CD4-positive, alpha-beta T cell treated with Interferon alpha-2 for 1 hour (primary cell): ENCODE results near the gene TBC1D13.
"Not testable (repeated sequence)": the region's sequence is repeated elsewhere in the genome, so short reads cannot be mapped to it uniquely, and the experiment has no call there.

Source experiments
- DNase-seq, 2 donors: peaks; one replicate each; pipeline ENCODE4 v3.0.0-alpha.2; 2020 to 2022

The TBC1D13 gene

DNA sequence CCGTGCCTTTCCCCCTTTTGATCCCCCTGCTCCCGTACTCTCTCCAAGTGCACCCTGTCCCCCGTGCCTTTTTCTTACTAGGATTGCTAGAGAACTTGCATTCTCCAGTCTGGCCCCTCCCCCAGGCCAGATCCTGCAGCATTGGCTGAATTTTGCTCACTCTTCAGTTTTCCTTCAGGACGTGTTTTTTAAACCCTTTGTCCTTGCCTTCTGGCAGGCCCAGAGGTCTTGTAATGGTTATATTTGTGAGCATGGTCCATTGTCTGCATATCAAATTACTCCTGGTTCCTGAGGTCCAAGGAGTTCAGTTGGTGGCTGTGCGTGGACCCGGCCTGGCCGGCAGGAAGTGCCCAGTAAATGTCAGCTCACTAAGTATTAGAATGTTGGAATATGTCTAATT lies 606 bp downstream of the TBC1D13 start:
- no peak for DNase-seq

DNA sequence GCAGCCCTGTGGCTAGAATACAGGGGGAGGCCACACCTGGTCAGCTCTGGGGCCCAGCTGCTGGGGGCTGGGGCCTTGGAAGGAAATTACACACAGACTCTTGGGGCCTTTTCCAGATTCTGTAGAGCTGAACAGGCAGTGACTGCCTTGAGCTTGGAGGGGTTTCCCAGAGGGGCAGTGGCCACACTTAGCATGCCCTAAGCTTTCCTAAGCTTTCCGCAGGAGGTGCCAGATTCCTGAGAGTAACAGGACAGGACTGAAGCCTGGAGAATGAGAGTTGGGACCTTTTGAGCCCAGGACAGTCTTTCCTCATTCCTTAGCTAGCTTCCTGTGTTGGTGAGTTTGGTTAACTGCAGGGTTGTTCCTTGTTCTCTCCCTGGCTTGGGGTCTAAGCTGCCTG lies 1.4 kb downstream of the TBC1D13 start:
- DNase-seq = no peak

DNA sequence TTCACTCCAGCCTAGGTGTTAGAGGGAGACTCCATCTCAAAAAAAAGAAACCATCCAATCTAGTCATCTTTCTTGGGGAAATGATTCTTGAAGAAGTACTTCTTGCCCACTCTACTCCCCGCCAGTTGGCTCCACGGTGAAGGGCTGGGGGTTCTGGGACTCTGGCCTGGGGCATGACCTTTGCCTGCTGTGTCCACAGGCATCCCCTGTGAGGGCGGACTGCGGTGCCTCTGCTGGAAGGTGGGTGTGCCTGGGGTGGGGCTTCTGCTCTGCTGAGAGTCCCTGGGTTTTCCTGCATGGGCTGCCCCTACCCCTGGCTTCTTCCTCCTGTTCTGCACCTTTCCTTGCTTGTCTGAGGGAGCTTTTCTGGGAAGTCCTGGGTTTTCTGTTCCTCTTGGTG lies 3.5 kb downstream of the TBC1D13 start:
- DNase-seq = no peak

DNA sequence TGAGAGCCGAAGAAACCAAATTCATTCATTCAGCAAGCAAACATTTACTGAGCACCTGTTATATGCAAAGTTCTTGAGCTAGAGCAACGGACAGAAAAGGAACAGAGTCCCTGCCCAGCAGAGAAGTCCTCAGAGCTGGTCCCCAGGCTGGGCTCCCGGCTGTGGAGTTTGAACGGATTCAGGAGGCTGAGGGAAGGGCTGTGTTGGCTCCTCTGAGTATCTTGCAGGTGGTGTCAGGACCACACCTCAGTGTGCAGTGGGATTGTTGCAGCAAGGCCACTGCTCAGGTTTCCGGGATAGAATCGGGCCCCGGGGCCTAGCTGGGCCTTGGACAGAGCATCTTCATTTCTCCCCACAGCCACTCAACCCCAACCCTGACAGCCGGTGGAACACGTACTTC lies 5.1 kb downstream of the TBC1D13 start:
- DNase-seq = no peak

DNA sequence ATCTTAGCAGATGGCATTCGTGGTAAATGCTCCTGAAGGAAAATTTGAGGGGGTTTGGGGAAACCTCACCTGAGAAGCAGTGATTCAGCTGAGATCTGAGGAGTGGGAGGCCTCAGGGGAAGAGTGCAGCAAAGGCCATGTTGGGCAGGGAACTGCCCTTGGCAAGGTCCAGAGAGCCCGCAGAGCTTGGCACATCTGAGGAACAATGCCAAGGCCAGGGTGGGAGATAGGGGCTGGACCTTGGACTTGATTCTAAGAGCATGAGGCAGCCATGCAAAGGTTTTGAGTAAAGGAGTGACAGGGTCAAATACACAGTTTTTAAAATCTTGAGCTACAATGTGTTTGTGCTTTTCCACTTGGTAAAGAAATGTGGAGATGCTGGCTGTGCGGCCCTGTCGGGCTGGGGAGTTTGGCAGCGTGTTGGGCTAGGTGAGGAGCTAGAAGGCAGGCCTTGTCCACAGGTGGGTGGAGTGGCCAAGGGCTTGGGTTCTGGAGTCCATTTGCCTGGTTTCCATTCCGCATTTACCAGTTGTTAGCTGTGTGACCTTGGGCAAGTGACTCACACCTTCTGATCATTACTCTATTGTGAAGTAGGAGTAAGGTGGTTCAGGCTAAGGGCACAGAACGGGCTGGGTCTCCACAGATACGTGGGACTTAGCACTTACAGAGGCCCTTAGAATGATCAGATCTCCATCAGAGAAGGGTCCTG lies 6.1 kb downstream of the TBC1D13 start:
- no peak for DNase-seq

DNA sequence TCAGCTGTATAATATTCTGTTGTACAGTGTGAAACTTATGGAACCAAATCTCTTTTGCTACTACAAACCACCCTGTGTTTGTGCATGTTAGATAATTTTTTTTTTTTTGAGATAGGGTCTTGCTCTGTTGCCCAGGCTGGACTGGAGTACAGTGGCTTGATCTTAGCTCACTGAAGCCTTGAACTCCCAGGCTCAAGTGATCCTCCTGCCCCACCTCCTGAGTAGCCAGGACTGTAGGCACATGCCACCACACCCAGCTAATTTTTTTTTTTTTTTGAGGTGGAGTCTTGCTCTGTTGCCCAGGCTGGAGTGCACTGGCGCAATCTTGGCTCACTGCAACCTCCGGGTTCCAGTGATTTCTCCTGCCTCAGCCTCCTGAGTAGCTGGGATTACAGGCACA lies 7.9 kb downstream of the TBC1D13 start:
- not testable (repeated sequence) for DNase-seq

DNA sequence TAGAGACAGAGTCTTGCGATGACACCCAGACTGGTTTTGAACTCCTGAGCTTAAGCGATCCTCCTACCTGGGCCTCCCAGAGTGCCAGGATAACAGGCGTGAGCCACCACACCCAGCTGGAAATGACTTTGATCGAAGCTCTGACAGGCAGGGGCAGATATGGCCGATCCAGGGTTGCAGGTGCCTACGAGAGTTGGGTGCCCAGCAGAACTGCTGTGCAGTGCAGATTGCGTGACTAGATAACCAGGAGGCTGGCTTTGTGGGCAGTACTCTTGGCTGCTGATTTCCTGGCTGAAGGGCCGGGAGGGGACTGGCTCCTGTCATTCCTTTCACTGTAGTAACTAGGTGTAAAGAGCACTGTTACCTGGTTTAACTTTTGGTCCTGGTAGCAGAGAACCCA lies 11.8 kb downstream of the TBC1D13 start:
- DNase-seq = no peak

DNA sequence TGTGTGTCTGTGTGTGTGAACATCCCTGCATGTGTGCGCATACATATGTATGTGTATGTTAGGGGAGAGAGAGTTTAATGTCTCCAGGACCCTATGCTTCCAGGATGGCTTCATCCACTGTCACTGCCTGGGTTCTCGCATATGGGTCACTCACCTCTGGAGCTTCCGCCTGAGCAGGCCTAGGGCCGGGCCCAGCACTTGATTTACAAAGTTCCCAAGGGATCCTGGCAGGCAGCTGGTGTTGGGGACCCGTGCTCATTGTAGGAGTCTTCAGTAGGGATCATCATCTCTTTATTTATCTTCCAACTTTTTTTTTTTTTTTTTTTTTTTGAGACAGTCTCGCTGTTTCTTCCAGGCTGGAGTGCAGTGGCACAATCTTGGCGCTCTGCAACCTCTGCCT lies 13.0 kb downstream of the TBC1D13 start:
- DNase-seq = no peak

DNA sequence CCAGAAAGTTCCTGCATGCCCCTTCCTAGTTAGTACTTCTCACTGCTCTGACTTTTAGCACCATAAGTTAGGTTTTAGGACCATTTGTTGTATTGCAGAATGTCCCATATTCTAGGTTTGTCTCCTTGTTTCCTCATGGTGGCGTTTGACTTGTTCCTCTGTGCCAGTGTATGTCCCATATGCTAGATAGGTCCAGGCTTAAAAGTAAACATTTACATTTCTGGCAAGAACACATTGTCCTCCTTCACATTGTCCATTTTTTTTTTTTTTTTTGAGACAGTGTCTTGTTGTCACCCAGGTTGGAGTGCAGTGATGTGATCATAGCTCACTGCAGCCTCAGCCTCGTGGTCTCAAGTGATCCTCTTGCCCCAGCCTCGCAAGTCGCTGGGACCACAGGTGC lies 15.4 kb downstream of the TBC1D13 start:
- no peak for DNase-seq

DNA sequence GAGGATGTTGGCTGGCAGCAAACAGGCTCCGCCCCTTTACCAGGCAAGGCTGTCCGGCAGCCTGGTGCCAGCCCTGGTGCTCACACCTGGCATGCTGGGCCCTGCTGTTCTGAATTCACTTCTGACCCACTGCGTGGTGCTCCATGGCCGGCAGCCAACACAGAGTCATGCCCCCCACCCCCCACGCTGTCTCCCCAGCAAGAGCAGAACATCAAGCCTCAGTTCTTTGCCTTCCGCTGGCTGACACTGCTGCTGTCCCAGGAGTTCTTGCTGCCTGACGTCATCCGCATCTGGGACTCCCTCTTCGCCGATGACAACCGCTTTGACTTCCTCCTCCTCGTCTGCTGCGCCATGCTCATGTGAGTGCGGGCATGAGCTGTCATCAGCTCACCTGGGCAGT lies 18.6 kb downstream of the TBC1D13 start:
- DNase-seq = no peak

DNA sequence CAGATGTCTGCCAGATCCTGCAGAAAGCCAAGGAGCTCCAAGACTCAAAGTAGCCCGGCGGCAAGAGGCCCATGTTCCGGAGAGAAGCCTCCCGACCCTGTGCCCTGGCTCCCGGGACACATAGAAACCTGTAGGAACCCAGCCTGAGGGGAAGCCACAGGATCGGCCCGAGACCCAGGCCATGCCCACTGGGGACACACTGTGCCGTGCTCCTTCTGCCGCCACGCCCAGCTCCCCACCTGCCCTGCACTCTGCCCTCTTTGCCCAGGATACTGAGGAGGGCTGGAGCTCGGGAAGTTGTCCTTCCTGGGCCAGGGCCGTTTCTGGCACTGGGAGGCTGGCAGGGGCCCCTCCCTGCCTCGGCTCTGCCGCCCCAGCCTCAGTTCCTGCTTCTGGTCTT lies 20.8 kb downstream of the TBC1D13 start:
- DNase-seq = no peak

DNA sequence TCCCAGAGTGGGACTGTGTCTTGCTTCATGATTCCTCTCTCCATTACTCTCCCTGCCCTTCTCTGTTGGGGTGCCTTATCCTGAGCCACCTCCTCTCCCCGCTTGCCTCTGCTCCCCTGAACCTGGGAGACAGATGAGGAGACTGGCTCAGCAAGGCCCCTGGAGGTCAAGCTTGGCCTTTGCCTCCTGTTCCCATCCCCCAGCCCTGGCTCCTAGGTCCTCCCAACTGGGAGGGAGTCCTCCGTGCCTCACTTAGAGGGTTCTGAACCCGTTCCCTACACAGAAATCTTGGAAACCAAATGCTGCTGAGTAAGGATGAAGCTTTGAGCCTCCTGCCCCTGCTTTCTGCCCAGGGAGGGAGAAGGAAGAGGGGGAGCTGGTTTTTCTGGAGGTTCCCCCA lies 21.5 kb downstream of the TBC1D13 start:
- DNase-seq = no peak

DNA sequence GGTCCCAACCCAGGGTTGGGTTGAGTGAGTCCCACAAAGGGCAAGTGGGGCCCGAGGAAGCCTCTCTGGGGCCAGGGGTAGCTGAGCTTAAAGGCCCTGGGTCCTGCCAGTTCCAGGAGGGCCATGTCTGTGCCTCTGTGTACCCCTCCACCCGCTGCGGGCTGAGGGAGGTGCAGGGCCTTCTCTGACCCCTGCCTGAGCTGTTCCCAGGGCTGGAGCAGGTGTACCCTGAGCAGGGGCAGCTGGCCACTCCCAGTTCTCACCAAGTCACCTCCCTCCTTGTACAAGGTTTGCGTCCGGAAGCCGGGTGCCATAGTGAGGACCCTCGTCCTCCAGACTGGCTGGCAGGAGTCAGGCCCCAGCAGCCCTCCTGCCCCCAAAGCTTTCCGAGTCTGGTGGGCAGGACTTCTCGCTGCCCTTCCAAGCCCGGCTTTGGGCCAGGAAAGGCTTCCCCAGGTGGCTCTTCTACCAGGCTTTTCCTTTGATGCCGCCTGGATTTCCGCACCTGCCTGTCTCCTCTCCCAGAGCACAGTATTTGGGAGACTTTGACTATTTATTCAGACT lies 22.1 kb downstream of the TBC1D13 start:
- DNase-seq = no peak

DNA sequence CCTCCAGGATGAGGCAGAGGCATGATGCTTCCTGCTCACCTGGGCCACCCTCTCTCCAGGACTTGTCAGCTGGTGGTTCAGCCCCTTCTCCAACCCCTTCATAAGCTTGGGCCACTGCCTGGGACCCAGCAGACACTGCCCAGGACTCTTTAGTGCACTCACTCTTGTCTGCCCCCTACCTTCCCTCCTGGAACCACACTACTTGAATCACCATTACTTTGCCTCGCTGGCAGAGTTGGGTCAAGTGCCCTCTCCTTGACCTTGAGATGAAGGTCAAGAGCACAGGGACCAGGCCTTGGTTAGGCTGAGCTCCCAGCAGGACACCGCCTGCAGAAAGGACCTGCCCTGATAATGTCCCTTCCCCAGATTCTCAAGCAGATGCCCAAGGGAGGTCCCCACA lies 22.8 kb downstream of the TBC1D13 start:
- no peak for DNase-seq

DNA sequence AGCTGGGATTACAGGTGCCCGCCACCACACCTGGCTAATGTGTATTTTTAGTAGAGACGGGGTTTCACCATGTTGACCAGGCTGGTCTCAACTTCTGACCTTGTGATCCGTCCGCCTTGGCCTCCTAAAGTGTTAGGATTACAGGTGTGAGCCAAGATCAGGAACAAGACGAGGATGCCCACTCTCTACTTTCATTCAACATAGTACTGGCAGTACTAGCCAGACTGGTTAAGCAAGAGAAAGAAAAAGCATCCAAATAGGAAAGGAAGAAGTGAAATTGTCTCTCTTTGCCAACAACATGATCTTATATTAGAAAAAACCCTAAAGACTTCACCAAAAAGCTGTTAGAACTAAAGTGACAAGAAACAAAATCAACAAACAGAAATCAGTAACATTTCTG lies 23.8 kb downstream of the TBC1D13 start:
- DNase-seq = no peak

DNA sequence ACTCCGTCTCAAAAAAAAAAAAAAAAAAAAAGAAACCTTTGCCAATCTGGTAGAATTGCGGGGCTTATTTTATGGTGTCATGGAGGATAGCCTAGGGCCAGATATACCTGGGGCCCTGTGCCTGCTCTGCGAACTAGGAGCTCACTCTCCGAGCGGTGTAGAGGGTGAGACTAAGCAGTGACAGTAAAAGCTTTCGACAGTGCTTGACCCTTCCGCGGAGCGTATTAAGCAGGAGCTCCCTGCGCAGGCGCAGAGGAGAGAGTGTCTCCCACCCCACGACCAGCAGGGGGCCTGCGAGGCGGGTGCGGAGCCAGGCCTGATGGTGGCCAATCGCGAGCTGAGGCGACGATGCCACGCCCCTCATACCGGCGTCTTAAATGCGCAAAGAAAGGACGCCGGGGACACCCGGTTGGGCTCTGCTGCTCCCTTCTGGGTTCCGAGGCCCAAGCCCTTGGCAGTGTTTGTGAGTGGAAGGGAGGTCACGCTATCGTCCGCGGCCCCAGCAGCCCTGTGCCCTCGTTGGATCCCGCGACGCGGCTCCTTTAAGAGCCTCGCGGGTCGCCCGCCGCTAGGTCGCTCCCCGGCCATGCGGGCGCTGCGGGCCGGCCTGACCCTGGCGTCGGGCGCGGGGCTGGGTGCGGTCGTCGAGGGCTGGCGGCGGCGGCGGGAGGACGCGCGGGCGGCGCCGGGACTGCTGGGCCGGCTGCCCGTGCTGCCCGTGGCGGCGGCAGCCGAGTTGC lies 31.2 kb downstream of the TBC1D13 start, which contains the start of gene ENDOG:
Gene ENDOG, plus strand, starts transcription at position 402 of the 740 bp plus-strand sequence. Its CDS starts 185 bp downstream, at position 587.
- DNase-seq = peak; percentile 97 to 98

DNA sequence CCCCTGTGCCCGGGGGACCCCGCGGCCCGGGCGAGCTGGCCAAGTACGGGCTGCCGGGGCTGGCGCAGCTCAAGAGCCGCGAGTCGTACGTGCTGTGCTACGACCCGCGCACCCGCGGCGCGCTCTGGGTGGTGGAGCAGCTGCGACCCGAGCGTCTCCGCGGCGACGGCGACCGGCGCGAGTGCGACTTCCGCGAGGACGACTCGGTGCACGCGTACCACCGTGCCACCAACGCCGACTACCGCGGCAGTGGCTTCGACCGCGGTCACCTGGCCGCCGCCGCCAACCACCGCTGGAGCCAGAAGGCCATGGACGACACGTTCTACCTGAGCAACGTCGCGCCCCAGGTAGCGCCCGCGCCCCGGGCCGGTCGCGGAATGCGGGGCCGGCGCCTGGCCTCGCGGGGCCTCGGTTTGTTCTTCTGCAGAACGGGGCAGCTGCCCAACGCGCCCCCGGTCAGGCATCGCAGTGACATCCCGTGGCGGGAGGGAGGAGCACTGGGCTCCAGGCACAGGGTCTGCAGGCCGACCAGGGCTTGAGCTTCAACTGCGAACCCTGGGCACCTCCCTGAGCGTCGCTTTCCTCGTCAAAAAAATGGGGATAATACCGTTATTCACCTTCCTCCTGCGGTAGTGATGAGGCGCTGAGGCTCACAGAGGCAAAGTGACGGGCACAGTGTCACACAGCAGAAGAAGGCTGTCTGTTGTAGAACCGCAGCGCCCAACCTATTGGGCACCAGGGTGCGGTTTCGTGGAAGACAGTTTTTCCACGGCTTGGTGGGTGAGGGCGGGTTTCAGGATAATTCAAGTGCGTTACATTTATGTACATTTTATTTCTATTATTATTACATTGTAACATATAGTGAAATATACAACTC lies 32.0 kb downstream of the TBC1D13 start:
- DNase-seq = peak; percentile 21 to 46

DNA sequence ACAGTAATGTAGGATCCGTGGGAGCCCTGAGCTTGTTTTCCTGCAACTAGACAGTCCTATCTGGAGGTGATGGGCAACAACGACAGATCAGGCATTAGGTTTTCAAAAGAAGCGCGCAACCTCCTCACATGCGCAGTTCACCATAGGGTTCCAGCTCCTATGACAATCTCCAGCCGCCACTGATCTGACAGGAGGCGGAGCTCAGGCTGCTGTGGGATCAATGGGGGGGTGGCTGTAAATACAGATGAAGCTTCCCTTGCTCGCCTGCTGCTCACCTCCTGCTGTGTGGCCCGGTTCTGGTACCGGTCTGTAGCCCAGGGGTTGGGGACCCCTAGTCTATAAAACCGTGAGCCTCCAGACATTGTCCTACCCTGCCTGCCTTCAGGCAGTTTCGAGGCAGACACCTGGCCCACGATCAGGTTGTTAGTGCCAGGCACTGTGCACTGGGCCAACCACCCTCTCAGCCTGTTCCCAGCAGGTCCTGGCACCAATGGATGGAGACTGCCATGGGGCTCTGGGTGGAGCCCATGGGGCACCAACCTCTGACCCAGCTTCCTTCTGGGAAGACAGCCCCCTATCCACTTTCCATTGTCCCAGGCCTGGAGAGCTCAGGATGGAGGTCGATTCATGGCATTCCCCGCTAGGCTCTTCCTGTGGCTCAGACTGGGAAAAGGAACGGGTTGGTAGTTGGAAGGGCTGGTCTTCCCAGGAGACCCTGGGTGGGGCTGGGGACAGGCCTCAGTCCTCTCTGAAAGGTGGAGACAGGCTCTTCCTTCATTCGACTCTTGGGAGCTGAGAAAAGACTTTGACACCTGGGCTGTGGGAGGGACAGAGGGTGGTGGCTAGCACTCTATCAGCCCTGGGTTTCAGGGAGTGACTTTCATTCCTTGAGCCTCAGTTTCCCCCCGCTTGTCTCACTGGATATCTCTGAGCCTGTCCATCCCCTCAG lies 32.9 kb downstream of the TBC1D13 start:
- DNase-seq = no peak

DNA sequence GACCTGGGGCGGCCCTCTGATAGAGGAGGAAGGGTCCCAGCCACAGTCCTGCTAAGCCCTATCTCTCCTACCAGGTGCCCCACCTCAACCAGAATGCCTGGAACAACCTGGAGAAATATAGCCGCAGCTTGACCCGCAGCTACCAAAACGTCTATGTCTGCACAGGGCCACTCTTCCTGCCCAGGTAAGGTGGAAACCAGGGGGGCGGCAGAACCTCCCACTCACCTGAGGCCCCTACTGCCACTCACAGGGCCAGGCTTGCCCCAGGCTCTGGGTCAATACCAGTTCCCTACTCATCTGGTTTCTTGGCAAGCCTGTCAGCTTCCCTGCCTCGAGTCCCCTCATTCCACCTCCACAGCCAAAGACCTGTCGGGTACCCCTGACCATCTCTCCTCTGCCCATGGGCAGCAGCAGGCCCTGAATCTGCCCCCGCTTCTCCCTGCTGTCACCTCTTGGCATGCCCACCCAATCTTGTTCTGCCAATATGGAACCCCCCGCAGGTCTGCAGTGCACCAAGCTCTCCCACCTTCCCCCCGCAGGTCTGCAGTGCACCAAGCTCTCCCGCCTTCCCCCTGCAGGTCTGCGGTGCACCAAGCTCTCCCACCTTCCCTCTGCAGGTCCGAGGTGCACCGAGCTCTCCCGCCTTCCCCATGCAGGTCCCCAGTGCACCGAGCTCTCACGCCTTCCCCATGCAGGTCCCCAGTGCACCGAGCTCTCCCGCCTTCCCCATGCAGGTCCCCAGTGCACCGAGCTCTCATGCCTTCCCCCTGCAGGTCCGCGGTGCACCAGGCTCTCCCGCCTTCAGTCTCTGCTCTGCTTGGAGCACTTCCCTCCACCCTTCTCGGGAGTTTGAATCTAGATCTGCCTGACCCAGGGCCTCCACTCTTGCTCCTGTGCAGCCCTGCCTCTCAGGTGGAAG lies 33.9 kb downstream of the TBC1D13 start:
- no peak for DNase-seq

DNA sequence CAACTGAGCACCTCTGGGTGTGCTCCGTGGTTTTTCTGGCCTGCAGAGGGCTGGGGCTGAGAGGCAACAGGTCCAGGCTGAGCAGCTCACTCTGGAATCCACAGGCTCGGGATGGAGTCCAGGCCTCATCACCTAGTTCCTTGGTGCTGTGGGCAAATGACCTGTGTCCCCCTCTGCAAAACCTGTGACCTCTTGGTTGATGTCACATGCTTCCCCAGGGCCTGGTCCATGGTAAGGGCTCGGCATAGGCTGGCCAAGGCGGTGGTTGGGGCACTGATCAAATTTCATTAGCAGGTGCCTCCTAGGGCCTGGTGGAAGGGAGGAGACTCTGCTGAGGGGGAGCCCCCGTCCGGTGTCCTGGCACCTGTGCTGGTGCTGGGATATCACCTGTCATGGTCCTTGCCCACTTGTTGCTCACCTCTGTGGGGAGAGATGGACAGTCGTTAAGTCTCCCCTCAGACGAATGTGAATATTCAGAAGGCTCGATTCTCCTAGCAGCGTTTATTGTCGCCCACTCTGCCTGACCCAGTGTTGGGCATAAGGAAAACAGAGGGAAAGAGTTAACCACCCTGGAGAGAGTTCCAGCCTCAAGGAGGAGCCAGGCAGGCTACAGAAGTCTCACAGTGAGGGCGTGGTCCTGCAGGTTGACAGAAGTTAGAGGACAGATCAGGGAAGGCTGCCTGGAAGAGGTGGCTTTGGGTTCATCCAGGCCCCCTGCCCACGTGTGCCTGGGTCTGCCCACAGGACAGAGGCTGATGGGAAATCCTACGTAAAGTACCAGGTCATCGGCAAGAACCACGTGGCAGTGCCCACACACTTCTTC lies 34.7 kb downstream of the TBC1D13 start:
- no peak for DNase-seq
